H9 (cell line): Measurements from ENCODE around the gene DDX51. TPM values are rescaled to one million over a fixed set of nuclear protein-coding genes. Genes with fewer than 3 reads are reported as not detected.

Source experiments
- DNase-seq: peaks from one replicate; pipeline ENCODE4 v3.0.0-alpha.2; 2017
- H2AFZ ChIP-seq: one replicate; pipeline ENCODE4 v1.6.1; 2013; ENCODE audit warnings: mild to moderate bottlenecking, low read length, control low read depth, moderate library complexity
- H2AK5ac ChIP-seq: 2 replicates; pipeline ENCODE4 v1.6.1; 2013; ENCODE audit warnings: low read length, control low read depth, mixed read lengths; ENCODE audit not compliant: insufficient read length
- H2BK120ac ChIP-seq: one replicate; pipeline ENCODE4 v1.6.1; 2013; ENCODE audit warnings: low read depth, mild to moderate bottlenecking, low read length, control low read depth, inconsistent platforms; ENCODE audit not compliant: poor library complexity, severe bottlenecking
- H2BK12ac ChIP-seq: 2 replicates; pipeline ENCODE4 v1.6.1; 2013; ENCODE audit warnings: low read length, control low read depth, mixed read lengths, low read depth; ENCODE audit not compliant: insufficient read length
- H2BK15ac ChIP-seq: 2 replicates; pipeline ENCODE4 v1.6.1; 2013; ENCODE audit warnings: low read depth, low read length, control low read depth
- H2BK20ac ChIP-seq: one replicate; pipeline ENCODE4 v1.6.1; 2013; ENCODE audit warnings: low read depth, mild to moderate bottlenecking, low read length, control low read depth, inconsistent platforms; ENCODE audit not compliant: poor library complexity, severe bottlenecking
- H2BK5ac ChIP-seq: 2 replicates; pipeline ENCODE4 v1.6.1; 2013; ENCODE audit warnings: low read length, control low read depth, mixed read lengths; ENCODE audit not compliant: insufficient read length
- H3K14ac ChIP-seq: 2 replicates; pipeline ENCODE4 v1.6.1; 2013; ENCODE audit warnings: low read length, control low read depth; ENCODE audit not compliant: insufficient read depth
- H3K18ac ChIP-seq: 2 replicates; pipeline ENCODE4 v1.6.1; 2013; ENCODE audit warnings: low read depth, mild to moderate bottlenecking, mixed read lengths, low read length, control low read depth; ENCODE audit not compliant: insufficient read length
- H3K23ac ChIP-seq: 2 replicates; pipeline ENCODE4 v1.6.1; 2013; ENCODE audit warnings: low read length, control low read depth, mixed read lengths, low read depth; ENCODE audit not compliant: insufficient read length
- H3K23me2 ChIP-seq: 2 replicates; pipeline ENCODE4 v1.6.1; 2013; ENCODE audit warnings: low read depth, mild to moderate bottlenecking, mixed read lengths, low read length, control low read depth; ENCODE audit not compliant: insufficient read length, poor library complexity, severe bottlenecking
- H3K27ac ChIP-seq: 2 replicates; pipeline ENCODE4 v1.5.1; 2013; ENCODE audit warnings: low read length, control low read depth, mixed read lengths, low read depth; ENCODE audit not compliant: insufficient read length
- H3K27me3 ChIP-seq: 2 replicates; pipeline ENCODE4 v1.6.1; 2013; ENCODE audit warnings: low read length, control low read depth, inconsistent platforms; ENCODE audit not compliant: insufficient read depth
- H3K4ac ChIP-seq: 2 replicates; pipeline ENCODE4 v1.6.1; 2013; ENCODE audit warnings: low read depth, mild to moderate bottlenecking, control low read depth, inconsistent platforms, low read length, moderate library complexity
- H3K4me1 ChIP-seq: 2 replicates; pipeline ENCODE4 v1.6.1; 2013; ENCODE audit warnings: low read length, control low read depth, inconsistent platforms; ENCODE audit not compliant: insufficient read depth
- H3K4me2 ChIP-seq: 2 replicates; pipeline ENCODE4 v1.6.1; 2013; ENCODE audit warnings: low read length, control low read depth, mixed read lengths; ENCODE audit not compliant: insufficient read length, insufficient read depth
- H3K56ac ChIP-seq: 2 replicates; pipeline ENCODE4 v1.6.1; 2013; ENCODE audit warnings: low read depth, mild to moderate bottlenecking, mixed read lengths, low read length, control low read depth; ENCODE audit not compliant: insufficient read length
- H3K79me1 ChIP-seq: 2 replicates; pipeline ENCODE4 v1.6.1; 2013; ENCODE audit warnings: low read depth, mild to moderate bottlenecking, moderate library complexity, low read length, control low read depth, inconsistent platforms; ENCODE audit not compliant: insufficient read depth, poor library complexity, severe bottlenecking
- H3K79me2 ChIP-seq: 2 replicates; pipeline ENCODE4 v1.6.1; 2013; ENCODE audit warnings: low read length, control low read depth, inconsistent platforms; ENCODE audit not compliant: insufficient read depth
- H3K9ac ChIP-seq: 2 replicates; pipeline ENCODE4 v1.6.1; 2013; ENCODE audit warnings: low read length, control low read depth, mixed read lengths; ENCODE audit not compliant: insufficient read length; ENCODE audit errors: extremely low read depth
- H3K9me3 ChIP-seq: one replicate; pipeline ENCODE4 v1.6.1; 2013; ENCODE audit warnings: low read depth, low read length, inconsistent platforms; ENCODE audit not compliant: control insufficient read depth
- H3T11ph ChIP-seq: one replicate; pipeline ENCODE4 v1.6.1; 2013; ENCODE audit warnings: mild to moderate bottlenecking, low read length, control low read depth, inconsistent platforms
- H4K20me1 ChIP-seq: one replicate; pipeline ENCODE4 v1.6.1; 2013; ENCODE audit not compliant: control insufficient read depth, insufficient read length, insufficient read depth
- H4K5ac ChIP-seq: 2 replicates; pipeline ENCODE4 v1.6.1; 2013; ENCODE audit warnings: low read depth, mild to moderate bottlenecking, mixed read lengths, low read length, control low read depth; ENCODE audit not compliant: insufficient read length
- H4K8ac ChIP-seq: replicated peaks from 2 replicates; pipeline ENCODE4 v1.6.1; 2013; ENCODE audit warnings: low read length, control low read depth, mixed read lengths, low read depth; ENCODE audit not compliant: insufficient read length
- H4K91ac ChIP-seq: 2 replicates; pipeline ENCODE4 v1.6.1; 2013; ENCODE audit warnings: low read depth, mild to moderate bottlenecking, moderate library complexity, mixed read lengths, low read length, control low read depth; ENCODE audit not compliant: insufficient read length
- H3K27ac Mint-ChIP-seq, 3 experiments: 2 replicates in 2 of 3; 3 replicates in 1 of 3; pipeline ENCODE4 v1.8.0; 2020 to 2021; ENCODE audit warnings: mixed read lengths in 3 of 3, mild to moderate bottlenecking in 1 of 3, moderate library complexity in 1 of 3
- H3K27me3 Mint-ChIP-seq: 2 replicates; pipeline ENCODE4 v1.8.0; 2021; ENCODE audit warnings: low read depth, mild to moderate bottlenecking, moderate library complexity, mixed read lengths
- H3K36me3 Mint-ChIP-seq, 3 experiments: 2 replicates in 2 of 3; 3 replicates in 1 of 3; pipeline ENCODE4 v1.8.0; 2020 to 2021; ENCODE audit warnings: low read depth in 3 of 3, mixed read lengths in 3 of 3; ENCODE audit not compliant: insufficient read depth in 1 of 3
- H3K4me1 Mint-ChIP-seq, 2 experiments: 2 replicates each; pipeline ENCODE4 v1.8.0; 2020; ENCODE audit warnings: mixed read lengths in 2 of 2
- H3K4me3 Mint-ChIP-seq, 2 experiments: 2 replicates in 1 of 2; 3 replicates in 1 of 2; pipeline ENCODE4 v1.8.0; 2020 to 2021; ENCODE audit warnings: mild to moderate bottlenecking in 2 of 2, mixed read lengths in 2 of 2, moderate library complexity in 1 of 2
- H3K9me3 Mint-ChIP-seq, 2 experiments: 2 replicates in 1 of 2; 3 replicates in 1 of 2; pipeline ENCODE4 v1.8.0; 2020; ENCODE audit warnings: mild to moderate bottlenecking in 2 of 2, mixed read lengths in 2 of 2, moderate library complexity in 1 of 2
- CTCF ChIP-seq: fragments of 200-600 bp; sonication (generic); conservative IDR thresholded peaks from 3 replicates; pipeline ENCODE4 v1.8.0; 2021; ENCODE audit warnings: antibody characterized with exemption, mild to moderate bottlenecking
- WGBS: extraction: QIAGEN DNeasy Blood & Tissue Kit; methylation state at CpG from one replicate; pipeline ENCODE4 v1.1.7; 2013; ENCODE audit warnings: missing lambda C conversion rate, low lambda C conversion rate, mixed read lengths; ENCODE audit not compliant: insufficient read length; ENCODE audit errors: extremely low coverage; 5-methylcytosine and 5-hydroxymethylcytosine counted together
- total RNA-seq: library from RNA; stranded (reverse); gene quantifications from 2 replicates; pipeline ENCODE4 v1.2.1, GENCODE V29; 2021

Gene DDX51
- total RNA-seq, 1 experiment from 2014 or later: 37.9 TPM

GRCh38 chr12:132182206-132182710 is 38.1 kb upstream of the DDX51 start:
- Histone ChIP-seq H2AFZ (no peak overlapping the region), H3K23me2 (no peaks in the 10 kb centered on the region), H3K27me3 (peaks cover 2% of the 10 kb centered on the region; the same call in 1 of the 2 replicates), H2BK120ac (no peak overlapping the region), H3K56ac (no peak overlapping the region), H3K18ac (no peak overlapping the region), H2AK5ac (no peak overlapping the region), H3K4ac (no peak overlapping the region), H2BK15ac (no peak overlapping the region), H2BK20ac (no peak overlapping the region), H3K27ac (no peak overlapping the region), H3T11ph (no peak overlapping the region), H3K79me1 (no peaks in the 10 kb centered on the region), H2BK12ac (no peak overlapping the region), H4K20me1 (peaks cover 3% of the 10 kb centered on the region), H4K91ac (no peak overlapping the region), H4K5ac (no peak overlapping the region), H3K79me2 (no peaks in the 10 kb centered on the region), H3K4me1 (no peaks in the 10 kb centered on the region), H4K8ac (no peak overlapping the region), H2BK5ac (no peak overlapping the region), H3K4me2 (no peak overlapping the region), H3K9me3 (no peaks in the 10 kb centered on the region), H3K23ac (no peak overlapping the region), H3K9ac (no peak overlapping the region), H3K14ac (no peak overlapping the region; the same call in 1 of the 2 replicates)
- H3K9me3 Mint-ChIP-seq: peaks cover 3 to 7% of the 10 kb centered on the region in 2 experiments; a peak in 2 of 5 replicates
- no peak for DNase-seq
- no peak overlapping the region; a peak in 1 of 7 replicates for H3K27ac Mint-ChIP-seq
- H3K27me3 Mint-ChIP-seq: peaks cover 91% of the 10 kb centered on the region
- no CpG with 5 or more reads among the region's 21 CpGs for WGBS
- H3K4me1 Mint-ChIP-seq: peaks cover 8 to 9% of the 10 kb centered on the region in 2 experiments
- no peak for TF ChIP-seq CTCF
- no peaks in the 10 kb centered on the region; a peak in 1 of 7 replicates for H3K36me3 Mint-ChIP-seq
- no peak overlapping the region for H3K4me3 Mint-ChIP-seq
